Mesendoderm (in vitro differentiated cells): ENCODE data around the gene SLC8A1.

Experiments
- DNase-seq: peaks from one replicate; pipeline ENCODE4 v3.0.0; 2013
- H2AK5ac ChIP-seq: 2 replicates; pipeline ENCODE4 v1.6.1; 2013; ENCODE audit warnings: low read length, inconsistent platforms
- H2BK120ac ChIP-seq: 2 replicates; pipeline ENCODE4 v1.6.1; 2013; ENCODE audit warnings: low read depth, mild to moderate bottlenecking, low read length, moderate library complexity, mixed read lengths
- H2BK15ac ChIP-seq: replicated peaks from 2 replicates; pipeline ENCODE4 v1.6.1; 2013; ENCODE audit warnings: low read depth, mild to moderate bottlenecking, moderate library complexity
- H2BK5ac ChIP-seq: 2 replicates; pipeline ENCODE4 v1.6.1; 2013; ENCODE audit warnings: low read length, inconsistent platforms
- H3K18ac ChIP-seq: 2 replicates; pipeline ENCODE4 v1.6.1; 2013; ENCODE audit warnings: mild to moderate bottlenecking, low read length, mixed read lengths
- H3K23ac ChIP-seq: one replicate; pipeline ENCODE4 v1.6.1; 2013; ENCODE audit warnings: low read length
- H3K27ac ChIP-seq: 2 replicates; pipeline ENCODE4 v1.5.1; 2013; ENCODE audit warnings: low read depth, mild to moderate bottlenecking, inconsistent platforms, low read length, moderate library complexity
- H3K27me3 ChIP-seq: 2 replicates; pipeline ENCODE4 v1.6.1; 2013; ENCODE audit warnings: low read length, control low read depth, mild to moderate bottlenecking, inconsistent platforms; ENCODE audit not compliant: insufficient read depth, poor library complexity
- H3K36me3 ChIP-seq: 2 replicates; pipeline ENCODE4 v1.6.1; 2013; ENCODE audit warnings: low read length, inconsistent platforms; ENCODE audit not compliant: control insufficient read depth, insufficient read depth
- H3K4ac ChIP-seq: one replicate; pipeline ENCODE4 v1.6.1; 2013; ENCODE audit warnings: low read depth, mild to moderate bottlenecking, low read length, moderate library complexity
- H3K4me1 ChIP-seq: 2 replicates; pipeline ENCODE4 v1.6.1; 2013; ENCODE audit warnings: low read depth, low read length, inconsistent platforms; ENCODE audit not compliant: control insufficient read depth
- H3K4me2 ChIP-seq: 2 replicates; pipeline ENCODE4 v1.6.1; 2013; ENCODE audit warnings: low read length
- H3K4me3 ChIP-seq: 2 replicates; pipeline ENCODE4 v1.5.1; 2013; ENCODE audit warnings: mild to moderate bottlenecking, low read length
- H3K56ac ChIP-seq: one replicate; pipeline ENCODE4 v1.6.1; 2013; ENCODE audit warnings: low read length
- H3K79me1 ChIP-seq: 2 replicates; pipeline ENCODE4 v1.6.1; 2013; ENCODE audit warnings: low read length, inconsistent platforms
- H3K79me2 ChIP-seq: 2 replicates; pipeline ENCODE4 v1.6.1; 2013; ENCODE audit warnings: mild to moderate bottlenecking, low read length; ENCODE audit not compliant: control insufficient read depth, insufficient read depth
- H3K9ac ChIP-seq: 2 replicates; pipeline ENCODE4 v1.6.1; 2013; ENCODE audit warnings: low read length, inconsistent platforms
- H4K5ac ChIP-seq: one replicate; pipeline ENCODE4 v1.6.1; 2013; ENCODE audit warnings: low read length
- H4K8ac ChIP-seq: one replicate; pipeline ENCODE4 v1.6.1; 2013; ENCODE audit warnings: low read depth, mild to moderate bottlenecking, control low read depth, low read length, moderate library complexity
- WGBS: extraction: QIAGEN DNeasy Blood & Tissue Kit; methylation state at CpG from one replicate; pipeline ENCODE4 v1.1.7; 2013; ENCODE audit warnings: low lambda C conversion rate, missing lambda C conversion rate; ENCODE audit not compliant: insufficient coverage; ENCODE audit errors: extremely low coverage; 5-methylcytosine and 5-hydroxymethylcytosine counted together

The SLC8A1 gene

DNA sequence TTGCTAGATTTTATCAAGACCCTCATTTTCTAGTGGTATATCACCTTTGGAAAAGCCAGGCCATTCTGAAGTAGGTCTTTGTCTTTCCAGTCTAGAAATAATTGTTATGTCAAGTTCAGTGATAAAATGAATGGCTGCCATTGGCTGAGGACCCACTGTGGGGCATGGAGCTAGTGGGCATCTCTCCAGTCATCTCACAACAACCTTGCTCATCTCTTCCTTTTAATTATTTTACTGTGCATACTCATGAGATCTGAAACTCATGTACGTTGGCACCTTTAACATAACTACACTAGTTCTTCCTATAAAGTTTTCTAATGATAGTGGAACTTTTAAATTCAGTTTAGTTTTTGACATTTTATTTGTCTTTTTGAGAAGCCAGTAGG lies 240.9 kb downstream of the SLC8A1 start:
- Histone ChIP-seq H2AK5ac (no peak overlapping the region), H4K5ac (no peak overlapping the region), H3K36me3 (no peaks in the 10 kb centered on the region), H3K79me2 (no peaks in the 10 kb centered on the region), H3K18ac (no peak overlapping the region), H3K4me2 (no peak overlapping the region), H3K4me3 (no peak overlapping the region), H3K56ac (no peak overlapping the region), H2BK120ac (no peak overlapping the region), H2BK5ac (no peak overlapping the region), H3K4ac (no peak overlapping the region), H3K27ac (no peak overlapping the region), H3K27me3 (no peaks in the 10 kb centered on the region), H4K8ac (no peak overlapping the region), H3K9ac (no peak overlapping the region), H2BK15ac (no peak overlapping the region), H3K79me1 (no peaks in the 10 kb centered on the region), H3K4me1 (no peaks in the 10 kb centered on the region), H3K23ac (no peak overlapping the region)
- no peak for DNase-seq
- no CpG with 5 or more reads among the region's 1 CpG for WGBS

DNA sequence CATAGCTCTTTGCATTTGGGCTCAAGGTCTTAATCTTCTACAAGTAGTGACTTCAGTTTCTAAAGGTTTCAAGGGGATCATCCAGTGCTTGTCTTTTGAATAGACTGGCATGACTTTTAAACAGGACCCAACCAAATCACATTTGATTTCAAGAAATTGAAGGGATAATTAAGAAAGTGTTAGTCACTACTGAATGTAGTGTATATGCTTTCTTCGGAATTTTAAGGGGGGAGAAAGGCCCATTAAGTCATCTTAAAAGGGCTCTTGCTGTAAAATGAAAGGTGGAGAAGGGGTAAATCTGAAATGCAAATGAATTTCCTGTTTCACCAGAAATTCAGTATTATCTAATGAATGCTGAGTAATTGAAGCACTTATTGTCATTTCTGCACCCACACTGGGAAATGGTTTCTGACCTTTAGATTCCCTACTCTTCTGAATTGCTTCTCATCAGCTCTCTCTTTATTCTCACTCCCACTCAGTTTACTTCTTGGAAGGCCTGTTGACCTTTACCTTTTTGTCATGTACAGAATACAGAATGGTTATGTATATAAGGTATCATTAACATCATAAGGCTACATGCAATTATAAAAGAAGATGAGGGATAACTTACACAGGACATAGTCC lies 241.4 kb downstream of the SLC8A1 start:
- no peak overlapping the region for H3K9ac ChIP-seq
- no CpG with 5 or more reads among the region's 1 CpG for WGBS
- no peak overlapping the region for H3K4ac ChIP-seq
- no peak overlapping the region for H3K4me2 ChIP-seq
- H2BK5ac ChIP-seq, result no peak overlapping the region
- no peak overlapping the region for H2AK5ac ChIP-seq
- no peak overlapping the region for H3K27ac ChIP-seq
- H3K79me2 ChIP-seq, result no peaks in the 10 kb centered on the region
- no peak overlapping the region for H2BK15ac ChIP-seq
- no peaks in the 10 kb centered on the region for H3K4me1 ChIP-seq
- no peak overlapping the region for H4K5ac ChIP-seq
- DNase-seq, result no peak
- H3K23ac ChIP-seq, result no peak overlapping the region
- no peaks in the 10 kb centered on the region for H3K36me3 ChIP-seq
- no peak overlapping the region for H3K4me3 ChIP-seq
- no peaks in the 10 kb centered on the region for H3K79me1 ChIP-seq
- H2BK120ac ChIP-seq, result no peak overlapping the region
- no peaks in the 10 kb centered on the region for H3K27me3 ChIP-seq
- no peak overlapping the region for H4K8ac ChIP-seq
- H3K18ac ChIP-seq, result no peak overlapping the region
- H3K56ac ChIP-seq, result no peak overlapping the region

DNA sequence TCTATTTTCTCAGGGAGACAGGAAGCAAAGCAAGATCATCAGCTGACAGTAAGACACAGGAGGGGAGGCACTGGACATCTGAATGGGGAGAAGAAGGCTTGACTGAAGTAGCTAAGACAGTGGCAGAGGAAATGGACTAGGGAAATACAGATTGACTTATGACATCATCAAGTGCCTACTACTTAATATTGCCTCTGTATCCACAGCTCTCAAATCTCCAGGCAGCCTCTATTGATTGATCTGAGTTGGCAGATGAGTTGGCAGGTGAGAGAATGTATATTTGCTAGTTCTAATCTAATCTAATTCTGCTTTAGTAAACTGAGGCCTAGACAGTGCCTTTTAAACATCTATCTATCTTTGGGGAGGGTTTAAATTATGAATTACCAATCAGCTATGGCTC lies 242.1 kb downstream of the SLC8A1 start:
- no peaks in the 10 kb centered on the region for H3K79me2 ChIP-seq
- H3K27ac ChIP-seq, result no peak overlapping the region
- no peak overlapping the region for H3K23ac ChIP-seq
- H3K4ac ChIP-seq, result no peak overlapping the region
- no peak overlapping the region for H2BK15ac ChIP-seq
- no peak overlapping the region for H3K4me2 ChIP-seq
- H3K4me1 ChIP-seq, result no peaks in the 10 kb centered on the region
- no peaks in the 10 kb centered on the region for H3K27me3 ChIP-seq
- H4K8ac ChIP-seq, result no peak overlapping the region
- no peak overlapping the region for H3K9ac ChIP-seq
- no peak for DNase-seq
- no peak overlapping the region for H2AK5ac ChIP-seq
- no peak overlapping the region for H4K5ac ChIP-seq
- no peak overlapping the region for H2BK120ac ChIP-seq
- no peak overlapping the region for H3K4me3 ChIP-seq
- H2BK5ac ChIP-seq, result no peak overlapping the region
- no peaks in the 10 kb centered on the region for H3K79me1 ChIP-seq
- no peaks in the 10 kb centered on the region for H3K36me3 ChIP-seq
- H3K18ac ChIP-seq, result no peak overlapping the region
- no peak overlapping the region for H3K56ac ChIP-seq

DNA sequence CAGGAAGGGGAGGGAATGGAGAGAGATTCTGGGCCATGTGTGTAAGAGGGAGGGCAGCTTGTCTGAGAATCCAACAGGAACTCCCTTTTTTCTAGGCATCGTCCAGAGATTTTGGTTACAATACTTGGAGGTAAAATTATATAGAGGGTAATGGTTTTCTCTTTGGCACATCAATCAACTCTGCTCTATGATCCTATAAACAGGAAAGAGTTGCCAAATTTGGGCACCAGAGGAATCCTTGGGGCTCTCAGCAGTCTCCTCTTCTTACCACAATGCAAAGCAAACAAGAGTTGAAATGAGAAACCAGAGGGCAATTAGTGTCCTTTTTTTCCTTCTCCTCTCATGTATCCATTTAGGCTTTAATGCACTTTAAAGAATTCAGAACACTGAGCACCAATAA lies 243.4 kb downstream of the SLC8A1 start:
- H3K23ac ChIP-seq, result no peak overlapping the region
- H3K27me3 ChIP-seq, result no peaks in the 10 kb centered on the region
- no peak overlapping the region for H3K27ac ChIP-seq
- H3K36me3 ChIP-seq, result no peaks in the 10 kb centered on the region
- no peak overlapping the region for H2AK5ac ChIP-seq
- H3K4ac ChIP-seq, result no peak overlapping the region
- no peak overlapping the region for H3K4me2 ChIP-seq
- H2BK120ac ChIP-seq, result no peak overlapping the region
- H3K4me3 ChIP-seq, result no peak overlapping the region
- no peak for DNase-seq
- no peak overlapping the region for H2BK5ac ChIP-seq
- H2BK15ac ChIP-seq, result no peak overlapping the region
- no peak overlapping the region for H3K18ac ChIP-seq
- H3K79me1 ChIP-seq, result no peaks in the 10 kb centered on the region
- H3K9ac ChIP-seq, result no peak overlapping the region
- H3K79me2 ChIP-seq, result no peaks in the 10 kb centered on the region
- WGBS, result no CpG with 5 or more reads among the region's 1 CpG
- no peak overlapping the region for H4K8ac ChIP-seq
- no peak overlapping the region for H3K56ac ChIP-seq
- H3K4me1 ChIP-seq, result no peaks in the 10 kb centered on the region
- H4K5ac ChIP-seq, result no peak overlapping the region

DNA sequence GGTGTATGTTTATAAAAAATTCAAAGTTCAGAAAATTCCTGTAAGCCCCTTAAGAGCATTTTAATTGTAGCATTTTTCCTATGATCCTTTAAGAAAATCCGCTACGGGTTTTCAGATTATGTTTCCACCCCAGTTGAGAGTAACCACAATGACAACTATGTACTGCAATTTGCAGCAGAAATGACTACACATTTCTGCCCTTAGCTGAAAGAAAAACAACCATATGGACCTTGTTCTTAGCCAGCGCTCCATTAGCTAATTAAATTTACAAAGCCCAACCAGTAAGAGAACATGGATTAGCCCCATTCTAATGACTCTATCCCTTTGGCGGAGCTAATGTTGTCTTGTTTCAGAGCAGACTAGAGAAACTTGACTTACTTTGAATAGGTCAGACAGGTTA lies 247.6 kb downstream of the SLC8A1 start:
- Histone ChIP-seq H3K23ac (no peak overlapping the region), H2BK5ac (no peak overlapping the region), H4K8ac (no peak overlapping the region), H3K18ac (no peak overlapping the region), H3K27me3 (no peaks in the 10 kb centered on the region), H2AK5ac (no peak overlapping the region), H3K9ac (no peak overlapping the region), H3K27ac (no peak overlapping the region), H3K79me2 (no peaks in the 10 kb centered on the region), H2BK120ac (no peak overlapping the region), H3K4me2 (no peak overlapping the region), H3K4me3 (no peak overlapping the region), H3K4ac (no peak overlapping the region), H3K4me1 (no peaks in the 10 kb centered on the region), H3K56ac (no peak overlapping the region), H2BK15ac (no peak overlapping the region), H3K79me1 (no peaks in the 10 kb centered on the region), H4K5ac (no peak overlapping the region), H3K36me3 (no peaks in the 10 kb centered on the region)
- WGBS, result no CpG with 5 or more reads among the region's 4 CpGs
- DNase-seq, result no peak

DNA sequence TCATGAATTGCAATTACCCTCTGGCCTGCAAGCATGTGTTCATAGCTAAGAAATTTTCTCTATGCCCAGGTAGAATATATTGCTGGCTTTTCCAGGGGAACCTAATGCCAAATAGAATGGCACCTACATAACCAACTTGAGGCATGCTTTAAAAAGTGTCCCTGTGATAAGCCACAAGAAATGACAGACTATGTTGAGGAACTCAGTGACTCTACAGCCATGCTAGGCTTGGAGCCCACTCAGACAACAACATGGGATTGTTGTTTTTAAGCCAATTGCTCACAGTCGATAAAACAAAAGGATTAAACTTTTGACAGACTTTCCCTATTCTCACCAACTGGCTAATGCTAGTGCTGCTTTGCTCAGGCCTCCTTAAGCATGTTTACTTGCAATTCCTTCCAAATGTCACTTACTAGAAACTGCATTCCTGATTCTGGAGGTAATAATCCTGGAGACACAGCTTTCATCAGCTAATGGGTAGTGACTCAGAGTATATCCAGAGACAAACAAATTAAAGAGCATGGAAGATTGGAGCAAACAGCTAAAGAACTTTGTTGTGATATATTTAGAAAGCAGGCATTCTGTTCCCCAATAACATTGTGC lies 249.0 kb downstream of the SLC8A1 start:
- Histone ChIP-seq H3K56ac (no peak overlapping the region), H3K27me3 (no peaks in the 10 kb centered on the region), H2BK5ac (no peak overlapping the region), H3K4ac (no peak overlapping the region), H3K36me3 (no peaks in the 10 kb centered on the region), H3K23ac (no peak overlapping the region), H4K5ac (no peak overlapping the region), H3K18ac (no peak overlapping the region), H3K79me2 (no peaks in the 10 kb centered on the region), H3K4me3 (no peak overlapping the region), H2BK120ac (no peak overlapping the region), H3K4me2 (no peak overlapping the region), H2AK5ac (no peak overlapping the region), H2BK15ac (no peak overlapping the region), H3K79me1 (no peaks in the 10 kb centered on the region), H3K4me1 (no peaks in the 10 kb centered on the region), H3K9ac (no peak overlapping the region), H4K8ac (no peak overlapping the region), H3K27ac (no peak overlapping the region)
- no CpG with 5 or more reads among the region's 1 CpG for WGBS
- DNase-seq, result peak; percentile 19
